Glomerular visceral epithelial cell (primary cell): ENCODE measurements around the gene LRMDA.
"Not testable (repeated sequence)": the region's sequence is repeated elsewhere in the genome, so short reads cannot be mapped to it uniquely, and the experiment has no call there.

Source experiments
- DNase-seq: peaks from one replicate; pipeline ENCODE4 v3.0.0-alpha.2; 2016; ENCODE audit errors: extremely low spot score

Gene LRMDA

DNA sequence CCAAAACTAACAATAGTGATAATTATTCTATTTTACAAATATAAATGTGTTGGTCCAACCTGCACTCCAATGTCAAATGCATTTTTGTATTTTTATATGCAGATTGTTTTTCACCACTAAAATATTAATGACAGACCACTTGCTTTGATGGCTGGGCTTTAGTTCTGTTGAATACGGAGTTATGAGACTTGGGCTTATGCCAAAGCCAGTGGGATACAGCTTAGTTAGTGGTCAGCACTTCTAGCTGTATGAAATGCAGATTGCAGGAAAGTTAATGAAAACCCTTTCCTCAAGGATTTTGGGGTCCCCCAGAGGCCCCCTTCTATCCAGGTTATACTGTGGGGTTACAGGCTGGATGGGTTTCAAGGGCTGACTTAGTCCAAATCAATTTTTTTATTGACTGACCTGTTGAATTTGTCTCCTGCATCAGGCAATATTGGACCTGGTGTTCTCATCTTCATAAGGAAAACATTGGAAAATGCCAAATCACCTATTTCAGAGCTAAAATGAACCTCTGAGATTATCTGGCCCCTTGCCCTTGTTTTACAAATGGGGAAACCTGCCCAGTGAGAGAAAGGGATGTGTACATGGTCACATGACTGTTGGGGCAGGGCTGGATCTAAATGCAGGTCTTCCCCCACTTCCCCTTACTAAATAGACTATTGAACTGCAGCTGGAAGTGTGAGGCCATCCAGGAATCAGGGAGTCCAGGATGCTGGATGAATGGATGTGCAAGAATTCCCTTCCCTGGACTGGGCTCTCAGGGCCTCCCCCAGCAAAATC is 1120.9 kb downstream of the LRMDA start:
- no peak for DNase-seq

DNA sequence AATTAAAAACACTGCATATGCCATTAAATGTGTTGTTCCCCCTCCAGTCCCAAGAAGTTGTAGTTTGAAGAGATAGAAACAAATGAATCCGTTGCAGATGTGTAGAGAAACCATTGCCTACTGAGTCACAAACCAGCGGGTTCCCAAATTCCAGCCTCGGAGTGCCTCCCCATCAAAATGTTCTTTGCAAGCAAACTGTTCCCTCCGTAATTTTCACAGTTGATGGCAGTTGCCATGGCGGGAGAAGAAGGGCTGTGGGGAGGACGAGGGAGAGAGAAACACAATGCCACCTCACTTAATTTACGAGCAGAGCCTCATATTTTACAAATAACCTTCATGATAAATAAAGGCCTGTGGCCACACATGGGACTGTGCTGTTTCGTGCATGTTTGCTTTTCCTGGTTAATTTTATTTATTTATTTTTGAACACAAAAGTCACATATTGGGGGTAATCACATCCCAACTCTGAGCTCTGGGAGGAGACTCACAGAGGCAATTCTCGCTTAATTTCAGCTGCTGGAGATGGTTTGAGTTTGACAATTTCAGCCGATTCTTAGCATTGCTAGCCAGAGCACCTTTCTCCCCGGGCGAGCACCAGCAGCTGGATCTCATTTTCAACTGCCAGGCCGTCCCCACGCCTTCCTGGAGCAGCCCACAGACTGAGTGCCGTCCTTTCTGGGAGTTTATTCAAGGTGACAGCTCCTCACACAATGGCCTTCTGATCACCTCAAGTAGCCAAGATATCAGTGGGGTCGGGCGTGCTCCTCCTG is 1122.0 kb downstream of the LRMDA start:
- DNase-seq, result no peak

DNA sequence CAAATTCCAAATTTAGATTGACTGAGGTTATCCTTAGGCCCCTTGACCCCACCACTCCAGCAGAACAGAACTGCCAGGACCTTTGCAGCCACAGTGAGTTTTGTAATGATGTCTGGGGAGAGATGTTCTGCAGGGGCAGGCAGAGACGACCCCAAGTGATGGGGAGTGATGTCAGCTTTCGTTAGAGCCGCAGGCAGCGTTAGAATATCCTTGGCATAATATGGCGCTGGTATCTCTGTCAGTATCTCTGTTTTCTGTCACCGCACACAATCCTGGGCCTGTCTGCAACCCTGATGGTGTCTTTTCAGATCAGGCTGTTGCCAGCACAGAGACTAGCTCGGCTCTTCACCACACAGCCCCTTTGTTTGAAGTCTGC is 1122.6 kb downstream of the LRMDA start:
- no peak for DNase-seq

DNA sequence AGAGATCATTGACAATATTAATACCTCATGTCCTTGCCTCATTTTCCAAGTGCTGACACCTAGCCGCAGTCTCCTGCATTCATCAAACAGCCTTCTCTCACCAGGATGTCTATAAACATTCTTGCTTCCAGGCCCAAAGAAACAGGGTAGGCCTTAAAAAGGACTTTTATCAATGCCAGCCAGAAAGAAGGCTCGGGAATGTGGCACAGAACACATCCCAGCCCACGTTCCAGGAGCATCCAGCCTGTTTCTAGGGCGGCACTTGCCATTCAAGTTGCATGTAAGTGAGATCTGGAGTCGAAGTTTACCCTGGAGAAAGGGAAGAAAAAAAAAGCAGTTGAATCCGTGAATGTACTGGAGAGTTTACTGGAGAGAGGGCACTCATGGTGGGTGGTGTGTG is 1123.1 kb downstream of the LRMDA start:
- no peak for DNase-seq

DNA sequence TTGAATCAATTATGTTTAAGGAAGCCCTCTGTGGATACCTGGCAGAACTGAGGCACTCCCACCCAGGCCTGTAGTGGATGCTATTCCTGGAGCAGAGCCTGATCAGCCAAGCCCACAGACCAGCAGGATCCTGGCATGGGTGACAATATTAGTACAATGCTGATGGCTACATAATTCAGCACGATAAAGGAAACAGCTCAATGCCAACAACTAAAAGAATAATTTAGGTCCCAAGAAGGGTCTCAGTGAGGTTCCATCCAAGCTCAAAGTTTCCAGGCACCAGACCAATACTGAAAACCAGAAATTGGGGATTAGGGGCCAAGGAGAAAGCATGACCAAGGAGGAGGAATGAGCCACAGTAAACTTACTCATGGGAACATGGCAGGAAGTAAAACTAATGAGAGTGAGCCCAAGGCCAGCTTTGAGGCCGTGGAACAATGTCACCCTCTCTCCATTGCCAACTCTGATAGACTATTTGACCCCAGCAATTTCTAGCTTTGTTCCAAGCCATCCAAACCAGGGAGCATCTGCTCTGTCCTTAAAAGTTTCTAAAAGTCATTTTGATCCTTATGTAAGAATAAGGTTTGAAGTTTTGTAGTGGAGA is 1123.7 kb downstream of the LRMDA start:
- DNase-seq, result no peak

DNA sequence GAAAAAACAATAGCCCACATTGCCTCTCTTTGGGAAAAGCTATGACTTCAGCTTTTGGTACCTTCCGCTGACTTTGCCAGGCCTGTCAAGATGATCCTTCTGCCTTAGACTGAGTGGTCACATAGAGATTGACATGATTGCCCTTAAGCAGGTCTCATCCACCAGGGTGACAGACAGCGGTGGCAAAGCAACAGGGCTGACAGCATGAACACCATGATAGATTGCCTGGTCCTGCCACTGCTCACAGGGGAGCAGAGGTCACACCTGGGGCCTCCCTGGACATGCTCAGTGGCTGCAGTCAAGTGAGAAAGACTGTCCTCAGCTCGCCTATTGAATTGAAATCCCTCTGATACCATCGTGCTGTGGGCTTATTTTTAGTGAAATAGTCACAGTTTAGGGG is 1125.9 kb downstream of the LRMDA start:
- DNase-seq, result no peak

DNA sequence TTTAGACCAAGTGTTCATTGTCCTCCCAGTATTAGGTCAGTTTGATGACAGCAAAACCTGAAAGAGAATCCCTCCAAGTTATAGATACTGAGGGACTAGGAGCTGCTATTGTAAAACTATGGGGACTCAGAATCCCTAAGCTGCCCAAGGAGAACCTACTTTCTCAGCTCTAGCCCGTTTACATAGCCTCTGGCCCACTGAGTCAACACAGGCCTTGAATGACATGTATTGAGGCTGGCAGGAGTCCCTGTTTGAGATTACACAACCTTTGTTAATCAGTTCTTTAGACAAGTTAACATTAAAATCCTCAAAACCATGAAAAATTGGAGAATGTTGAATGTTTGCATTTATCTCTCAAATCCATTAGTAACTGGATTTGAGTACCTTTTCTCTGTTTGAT is 1127.2 kb downstream of the LRMDA start:
- no peak for DNase-seq

DNA sequence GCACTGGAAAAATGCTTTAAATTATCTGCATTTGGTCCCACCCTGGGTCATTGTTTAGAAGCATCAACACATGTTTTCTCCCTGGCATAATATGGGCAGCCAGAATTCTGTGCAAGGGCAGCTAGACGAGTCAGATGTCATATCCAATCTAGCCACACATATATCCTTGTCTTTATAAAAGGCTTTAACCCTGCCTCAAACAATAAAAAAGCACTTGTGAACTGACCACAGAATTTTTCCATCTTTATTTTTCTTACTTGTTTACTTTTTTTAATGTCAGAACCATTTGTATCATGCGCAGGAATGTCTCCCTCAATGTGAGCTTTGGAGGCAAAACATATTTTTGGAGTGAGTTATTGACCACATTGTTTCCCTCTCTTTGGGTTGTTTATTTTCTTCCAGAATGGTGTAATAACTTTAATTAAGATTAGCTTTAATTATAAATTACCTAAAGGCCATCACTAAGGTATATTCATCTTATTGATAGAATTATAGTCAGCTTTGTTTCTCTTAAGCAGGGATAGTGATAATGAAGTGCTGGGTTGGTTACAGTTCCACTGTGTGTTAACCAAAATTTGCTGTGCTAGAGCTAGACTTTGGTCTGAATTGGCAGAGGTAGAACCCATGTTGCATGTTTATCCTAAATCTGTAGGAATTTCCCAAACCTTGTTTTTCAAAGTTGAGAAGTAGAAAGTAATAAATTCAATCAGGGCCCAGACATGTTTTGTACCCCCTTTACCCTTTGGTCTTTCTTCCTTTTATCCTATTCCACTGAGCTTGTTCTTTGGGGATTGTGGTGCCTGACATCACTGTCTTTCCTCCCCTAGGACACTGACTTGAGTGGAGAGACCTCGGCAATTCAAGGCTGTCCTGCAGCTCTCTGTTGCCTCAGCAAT is 1127.8 kb downstream of the LRMDA start:
- DNase-seq, result no peak

DNA sequence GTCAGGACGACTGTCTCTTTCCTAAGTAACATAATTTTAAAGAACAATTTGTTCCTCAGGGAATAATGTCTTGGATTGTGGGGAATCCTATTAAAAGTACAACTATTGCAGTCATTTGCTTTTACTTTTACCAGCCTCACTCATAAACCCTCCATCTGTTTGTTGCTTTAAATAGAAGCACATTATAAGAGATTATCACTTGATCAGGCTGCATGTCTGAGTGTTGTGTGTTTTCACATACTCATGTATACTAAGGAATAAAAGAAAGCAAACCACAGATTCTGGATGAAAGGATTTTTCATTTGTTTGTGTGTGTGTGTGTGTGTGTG is 1128.4 kb downstream of the LRMDA start:
- DNase-seq, result no peak

DNA sequence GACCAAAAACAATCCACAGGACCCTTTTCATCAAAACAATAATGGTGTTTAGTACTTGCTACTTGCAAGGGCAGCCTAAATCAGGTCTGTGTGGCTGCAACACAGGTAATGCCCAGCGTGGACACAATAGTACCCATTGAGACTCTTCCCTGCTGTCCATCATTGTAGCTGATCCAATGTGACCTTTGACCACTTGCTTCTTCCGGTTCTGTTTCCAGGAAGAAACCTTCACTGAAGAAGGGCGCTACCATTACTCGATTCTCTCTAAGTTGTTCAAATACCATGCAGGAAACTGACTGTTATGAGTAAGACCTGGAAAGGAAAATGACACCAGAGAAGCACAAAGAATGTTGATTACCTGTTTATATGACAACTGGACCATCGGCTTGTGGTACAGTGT is 1128.9 kb downstream of the LRMDA start:
- no peak for DNase-seq

DNA sequence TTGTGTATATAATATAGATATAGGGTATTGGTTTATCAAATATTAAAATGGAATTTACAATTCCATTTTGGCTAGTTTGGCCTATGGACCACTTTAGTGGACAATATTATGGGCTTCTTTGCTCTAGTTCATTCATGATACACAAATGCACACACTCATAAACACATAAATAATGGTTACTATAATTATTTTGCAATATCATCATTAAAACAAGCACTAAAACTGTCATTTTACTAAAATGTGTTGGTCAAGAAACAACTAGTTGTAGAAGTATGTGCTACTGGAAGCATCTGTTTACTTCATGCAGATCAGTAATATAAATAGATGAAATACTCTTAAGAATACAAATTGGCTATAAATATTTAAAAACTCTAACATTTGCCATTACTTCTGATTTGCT is 1131.9 kb downstream of the LRMDA start:
- DNase-seq, result no peak

DNA sequence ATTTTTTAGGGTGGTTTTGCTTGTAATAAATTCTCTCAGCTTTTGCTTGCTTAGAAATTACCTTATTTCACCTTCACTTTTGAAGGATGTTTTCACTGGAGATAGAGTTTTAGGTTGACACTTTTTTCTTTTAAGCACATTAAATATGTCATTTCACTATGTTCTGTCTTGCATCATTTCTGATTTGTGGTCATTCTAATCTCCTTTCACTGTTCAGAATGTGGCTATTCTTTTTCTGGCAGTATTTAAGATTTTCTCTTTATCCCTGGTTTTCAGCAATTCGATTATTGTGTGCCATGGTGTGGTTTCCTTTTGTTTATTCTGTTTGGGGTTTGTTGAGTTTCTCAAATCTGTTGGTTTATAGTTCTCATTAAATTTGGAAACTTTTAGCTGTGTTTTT is 1140.6 kb downstream of the LRMDA start:
- no peak for DNase-seq

DNA sequence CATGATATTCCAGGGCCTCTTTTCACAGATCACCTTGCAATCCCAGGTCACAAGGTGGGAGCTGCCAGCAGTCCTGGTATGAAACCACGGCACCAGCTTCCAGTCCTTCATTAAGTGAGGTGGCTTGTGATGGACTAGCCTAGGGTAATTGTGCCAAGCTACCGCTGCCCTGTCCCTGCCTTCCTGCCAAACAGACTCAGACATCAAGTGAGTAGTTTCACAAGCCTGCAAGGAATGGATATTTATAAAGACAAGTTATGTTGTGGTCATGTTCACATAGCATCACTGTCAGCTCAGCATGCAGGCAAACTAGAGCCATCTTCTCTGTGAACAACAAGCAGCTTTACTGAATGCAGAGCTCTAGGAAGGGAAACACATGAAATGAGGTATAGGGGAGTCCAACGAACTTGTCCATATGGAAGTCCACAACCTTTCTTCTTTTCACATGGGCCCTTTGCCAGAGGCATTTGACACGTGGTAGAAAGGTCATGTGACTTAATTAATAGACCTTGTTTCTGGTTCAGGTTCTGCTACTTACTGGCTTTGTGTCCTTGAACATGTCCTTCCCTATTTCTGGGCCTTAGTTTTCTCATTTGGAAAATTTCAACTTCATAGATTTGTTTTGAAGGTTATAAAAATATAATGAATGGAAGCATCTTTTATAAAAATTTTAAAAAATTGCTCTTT is 1145.0 kb downstream of the LRMDA start:
- peak; percentile 16 for DNase-seq

DNA sequence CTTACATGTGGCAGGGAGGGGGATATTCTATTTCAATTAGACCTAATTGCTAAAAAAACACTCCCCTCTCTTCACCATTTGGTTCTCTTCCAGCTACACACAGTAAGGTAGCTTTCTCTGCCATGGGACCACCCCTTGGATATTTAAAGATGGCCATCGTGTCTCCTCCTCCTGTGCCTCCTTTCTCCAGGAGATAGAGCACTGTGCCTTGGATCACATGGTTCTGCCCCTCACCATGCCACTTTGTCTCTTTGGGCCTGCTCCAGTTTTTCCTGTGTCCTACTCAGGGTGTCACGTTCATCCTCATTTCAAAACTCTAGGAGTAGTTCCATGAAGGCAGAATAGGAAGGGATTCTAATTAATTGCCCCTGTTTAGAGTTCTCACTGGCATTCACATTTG is 1146.0 kb downstream of the LRMDA start:
- DNase-seq, result no peak

DNA sequence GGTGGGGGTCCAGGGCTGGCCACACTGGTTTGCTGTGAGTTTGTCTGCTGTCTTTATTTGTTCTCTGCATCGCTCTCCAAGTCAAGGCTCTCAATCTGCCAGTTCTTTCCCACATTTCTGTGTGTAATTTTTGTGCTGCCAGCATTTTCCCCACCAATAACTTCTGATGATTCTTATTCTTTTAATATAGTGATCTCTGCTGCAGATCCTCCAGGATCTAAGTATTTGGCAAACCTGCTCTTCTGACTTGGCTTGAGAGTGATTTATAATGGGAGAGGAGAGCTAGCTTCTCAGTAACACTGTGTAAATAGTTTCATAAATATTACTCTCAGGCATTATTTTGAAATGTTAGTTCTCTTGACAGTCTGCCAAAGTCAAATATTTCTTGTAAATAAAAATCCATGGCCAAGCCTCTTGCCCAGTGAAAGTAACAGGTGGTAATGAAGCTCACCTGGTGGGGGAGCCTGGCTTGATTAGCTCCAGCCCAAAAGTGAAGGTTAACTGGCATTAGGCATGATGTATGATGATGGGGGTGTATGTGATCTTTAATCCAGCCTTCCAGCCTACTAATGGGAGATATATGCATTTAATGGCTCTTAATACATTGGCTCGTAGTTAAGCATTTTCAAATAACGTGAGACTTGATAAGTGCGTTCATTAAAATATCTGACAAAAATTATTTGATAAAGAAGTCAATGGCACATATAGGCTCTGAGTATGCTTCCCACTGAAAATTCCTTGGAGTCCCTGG is 1150.3 kb downstream of the LRMDA start:
- DNase-seq, result no peak

DNA sequence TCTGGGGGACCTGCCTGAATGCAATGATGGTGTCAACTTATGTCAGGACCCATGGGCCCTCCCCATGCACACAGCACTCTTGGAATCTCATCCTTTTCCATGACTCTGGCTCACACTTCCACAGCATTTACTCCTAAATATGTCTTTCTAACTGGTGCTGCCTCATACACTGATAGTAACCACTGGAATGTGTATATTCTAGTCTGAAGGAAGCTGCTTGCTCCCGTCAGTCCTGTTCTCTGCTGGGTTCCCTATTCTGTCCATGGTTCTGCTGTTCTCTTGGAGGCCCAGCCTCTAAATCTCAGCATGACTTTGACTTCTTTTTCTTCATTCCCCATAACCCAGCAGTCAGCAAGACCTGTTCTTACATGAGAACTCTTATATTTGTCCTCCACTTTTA is 1151.1 kb downstream of the LRMDA start:
- peak; percentile 22 for DNase-seq

DNA sequence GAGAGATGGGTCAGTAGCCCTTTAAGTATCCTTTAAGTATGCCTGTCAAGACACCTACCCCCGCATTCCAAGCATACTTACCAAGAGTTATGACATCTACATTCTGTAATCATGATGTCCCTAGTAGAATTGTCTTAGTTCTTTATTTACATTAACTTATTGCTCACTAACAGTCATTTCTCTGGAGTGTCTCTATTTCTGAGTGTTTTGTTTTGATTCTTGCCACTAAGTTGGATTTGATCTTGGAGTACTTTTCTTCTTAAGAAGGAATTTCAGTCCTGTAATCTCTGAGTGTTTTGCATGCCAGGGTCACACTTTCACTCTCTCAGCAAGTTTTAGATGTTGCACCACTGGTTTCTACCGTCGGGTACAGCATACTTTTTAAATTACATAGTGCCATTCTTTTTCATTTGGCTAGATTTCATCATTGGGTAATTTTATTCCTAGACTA is 1152.3 kb downstream of the LRMDA start:
- peak; percentile 83 for DNase-seq

DNA sequence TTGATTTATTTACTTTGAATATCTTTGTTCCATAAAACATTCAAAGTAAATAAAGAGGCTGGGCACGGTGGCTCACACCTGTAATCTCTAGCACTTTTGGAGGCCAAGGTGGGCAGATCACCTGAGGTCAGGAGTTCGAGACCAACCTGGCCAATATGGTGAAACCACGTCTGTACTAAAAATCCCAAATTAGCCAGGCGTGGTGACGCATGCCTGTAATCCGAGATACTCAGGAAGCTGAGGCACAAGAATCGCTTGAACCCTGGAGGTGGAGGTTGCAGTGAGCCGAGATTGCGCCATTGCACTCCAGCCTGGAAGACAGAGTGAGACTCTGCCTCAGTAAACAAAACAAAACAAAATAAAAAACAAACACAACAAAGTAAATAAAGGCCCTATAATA is 1153.0 kb downstream of the LRMDA start:
- DNase-seq, result not testable (repeated sequence)
